Mammary epithelial cell (primary cell): ENCODE results near the gene PTP4A2.

Source experiments
- EZH2 ChIP-seq: IDR thresholded peaks from 2 replicates; pipeline ENCODE4 v1.6.1; 2012; ENCODE audit warnings: low read length, inconsistent platforms, borderline replicate concordance
- TF ChIP-seq, protein P1 (sequence below), 2 donors: IDR thresholded peaks in 1 of 2; conservative IDR thresholded peaks in 1 of 2; 2 replicates each; pipeline ENCODE4 v1.5.1; 2011 to 2012; ENCODE audit warnings: inconsistent platforms in 2 of 2, low read length in 2 of 2, mild to moderate bottlenecking in 2 of 2, control low read depth in 1 of 2, low read depth in 1 of 2; ENCODE audit not compliant: insufficient read depth in 1 of 2; ENCODE audit errors: extremely low read depth in 1 of 2

DNA sequence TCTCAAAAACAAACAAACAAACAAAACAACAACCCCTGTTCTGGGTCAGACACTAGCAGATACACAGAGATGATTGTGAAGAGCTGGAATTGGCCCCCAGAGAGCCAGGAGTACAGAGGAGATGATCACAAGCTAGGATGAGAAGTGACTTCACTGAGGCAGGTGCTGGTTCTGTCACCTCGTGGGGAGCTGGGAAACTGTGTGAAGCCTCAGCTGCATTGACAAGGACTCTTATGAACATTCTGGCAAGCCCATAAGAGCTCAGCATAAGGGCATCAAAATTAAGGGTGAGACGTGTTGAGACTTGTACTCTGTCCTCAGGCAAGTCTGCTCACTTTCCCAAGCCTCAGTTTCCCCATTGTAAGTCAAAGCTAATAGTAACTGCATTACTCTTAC lies 14.7 kb upstream of the PTP4A2 start:
- TF ChIP-seq, protein P1, sequence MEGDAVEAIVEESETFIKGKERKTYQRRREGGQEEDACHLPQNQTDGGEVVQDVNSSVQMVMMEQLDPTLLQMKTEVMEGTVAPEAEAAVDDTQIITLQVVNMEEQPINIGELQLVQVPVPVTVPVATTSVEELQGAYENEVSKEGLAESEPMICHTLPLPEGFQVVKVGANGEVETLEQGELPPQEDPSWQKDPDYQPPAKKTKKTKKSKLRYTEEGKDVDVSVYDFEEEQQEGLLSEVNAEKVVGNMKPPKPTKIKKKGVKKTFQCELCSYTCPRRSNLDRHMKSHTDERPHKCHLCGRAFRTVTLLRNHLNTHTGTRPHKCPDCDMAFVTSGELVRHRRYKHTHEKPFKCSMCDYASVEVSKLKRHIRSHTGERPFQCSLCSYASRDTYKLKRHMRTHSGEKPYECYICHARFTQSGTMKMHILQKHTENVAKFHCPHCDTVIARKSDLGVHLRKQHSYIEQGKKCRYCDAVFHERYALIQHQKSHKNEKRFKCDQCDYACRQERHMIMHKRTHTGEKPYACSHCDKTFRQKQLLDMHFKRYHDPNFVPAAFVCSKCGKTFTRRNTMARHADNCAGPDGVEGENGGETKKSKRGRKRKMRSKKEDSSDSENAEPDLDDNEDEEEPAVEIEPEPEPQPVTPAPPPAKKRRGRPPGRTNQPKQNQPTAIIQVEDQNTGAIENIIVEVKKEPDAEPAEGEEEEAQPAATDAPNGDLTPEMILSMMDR (conservative IDR thresholded peaks at IDR 0.05 in 1 of 2, IDR thresholded peaks at IDR 0.05 in 1 of 2; ENCODE audit: extremely low read depth in 1 of 2, insufficient read depth in 1 of 2, low read depth in 1 of 2, low read length in 2 of 2) = no peak
- no peak for TF ChIP-seq EZH2
